B cell (primary cell): ENCODE measurements around the gene UHRF1. TPM values are rescaled to one million over a fixed set of nuclear protein-coding genes. Genes with fewer than 3 reads are reported as not detected.

Experiments
- ATAC-seq: fragments of 200-7000 bp; cut with Tn5 transposase; one replicate; pipeline ENCODE4 v1.10.0; 2021; ENCODE audit warnings: low read depth, mild to moderate bottlenecking, moderate number of reproducible peaks, moderate library complexity
- CTCF ChIA-PET: fragments of 350-600 bp; sonication (Branson Sonifier 250); formaldehyde crosslinking; loops from one replicate; lab custom pipeline; 2021; ENCODE audit warnings: antibody characterized with exemption, inconsistent platforms; lab: Charles Lee
- POLR2A ChIA-PET: fragments of 350-600 bp; sonication (Branson Sonifier 250); formaldehyde crosslinking; loops from one replicate; lab custom pipeline; 2021; ENCODE audit warnings: antibody characterized with exemption; lab: Charles Lee
- DNase-seq: peaks from one replicate; pipeline ENCODE4 v3.0.0; 2013
- H2AFZ ChIP-seq: 2 replicates; pipeline ENCODE4 v1.6.1; 2012; ENCODE audit warnings: mild to moderate bottlenecking, low read depth, low read length; ENCODE audit not compliant: insufficient read depth, poor library complexity, severe bottlenecking
- H3K27ac ChIP-seq, 2 donors: 1 replicate in 1 of 2; 2 replicates in 1 of 2; pipeline ENCODE4 v1.5.1; 2012 to 2013; ENCODE audit warnings: low read length in 2 of 2, mild to moderate bottlenecking in 2 of 2, moderate library complexity in 1 of 2
- H3K27me3 ChIP-seq, 4 experiments: fragments of 200-600 bp in 1 of 4; sonication (generic) in 1 of 4; replicated peaks in 1 of 4; 1 replicate in 2 of 4; 2 replicates in 2 of 4; pipeline versions ENCODE4 v1.6.1 to v1.7.0; 2013 to 2016; ENCODE audit warnings: low read length in 3 of 4, mild to moderate bottlenecking in 2 of 4, mixed read lengths in 1 of 4, moderate library complexity in 1 of 4; ENCODE audit not compliant: insufficient read depth in 4 of 4, control insufficient read depth in 3 of 4; ENCODE audit errors: control extremely low read depth in 1 of 4
- H3K36me3 ChIP-seq, 2 experiments: replicated peaks in 1 of 2; 1 replicate in 1 of 2; 2 replicates in 1 of 2; pipeline versions ENCODE4 v1.6.1 to v1.7.1; 2013; ENCODE audit warnings: low read length in 1 of 2; ENCODE audit not compliant: insufficient read depth in 2 of 2, control insufficient read depth in 1 of 2; ENCODE audit errors: control extremely low read depth in 1 of 2, extremely low read depth in 1 of 2
- H3K4me1 ChIP-seq, 2 donors: fragments of 200-600 bp in 1 of 2; sonication (generic) in 1 of 2; 1 replicate in 1 of 2; 2 replicates in 1 of 2; pipeline versions ENCODE4 v1.5.1 to v1.6.1; 2013 to 2017; ENCODE audit warnings: low read length in 2 of 2; ENCODE audit not compliant: control insufficient read depth in 2 of 2, insufficient read depth in 2 of 2
- H3K4me2 ChIP-seq: replicated peaks from 2 replicates; pipeline ENCODE3; 2012; ENCODE audit warnings: mild to moderate bottlenecking, low read depth, low read length; ENCODE audit not compliant: poor library complexity, severe bottlenecking
- H3K4me3 ChIP-seq, 5 experiments: fragments of 200-600 bp in 1 of 5; sonication (generic) in 1 of 5; 1 replicate in 3 of 5; 2 replicates in 2 of 5; pipeline versions ENCODE4 v1.5.1 to v1.7.0; 2011 to 2016; ENCODE audit warnings: low read length in 4 of 5, mild to moderate bottlenecking in 4 of 5, low read depth in 2 of 5, control low read depth in 1 of 5, moderate library complexity in 1 of 5; ENCODE audit not compliant: insufficient read depth in 1 of 5; ENCODE audit errors: control extremely low read depth in 1 of 5, extremely low read depth in 1 of 5
- H3K79me2 ChIP-seq: fragments of 200-600 bp; sonication (generic); one replicate; pipeline ENCODE4 v1.6.0; 2016; ENCODE audit warnings: low read length; ENCODE audit not compliant: control insufficient read depth, insufficient read depth
- H3K9ac ChIP-seq: fragments of 200-600 bp; sonication (generic); 2 replicates; pipeline ENCODE4 v1.6.1; 2017; ENCODE audit warnings: mild to moderate bottlenecking, low read length, moderate library complexity
- H3K9me3 ChIP-seq, 3 donors: one replicate each; pipeline versions ENCODE4 v1.6.1 to v1.7.1; 2013; ENCODE audit warnings: low read length in 2 of 3; ENCODE audit not compliant: control insufficient read depth in 2 of 3, insufficient read depth in 1 of 3; ENCODE audit errors: control extremely low read depth in 1 of 3
- H4K20me1 ChIP-seq: 2 replicates; pipeline ENCODE4 v1.6.0; 2012; ENCODE audit warnings: mild to moderate bottlenecking, low read length; ENCODE audit not compliant: insufficient read depth, control insufficient read depth, poor library complexity, severe bottlenecking
- H3K27ac Mint-ChIP-seq: one replicate; pipeline ENCODE4 v1.8.0; 2021; ENCODE audit warnings: mixed read lengths
- H3K27me3 Mint-ChIP-seq: one replicate; pipeline ENCODE4 v1.8.0; 2021; ENCODE audit warnings: mixed read lengths
- H3K4me1 Mint-ChIP-seq: one replicate; pipeline ENCODE4 v1.8.0; 2021; ENCODE audit warnings: mixed read lengths
- H3K4me3 Mint-ChIP-seq: one replicate; pipeline ENCODE4 v1.8.0; 2021; ENCODE audit warnings: mixed read lengths
- H3K9me3 Mint-ChIP-seq: one replicate; pipeline ENCODE4 v1.8.0; 2022; ENCODE audit warnings: mixed read lengths; ENCODE audit not compliant: insufficient read depth
- CTCF ChIP-seq: fragments of 200-600 bp; IDR thresholded peaks from one replicate; pipeline ENCODE4 v1.8.0; 2022; ENCODE audit warnings: antibody characterized with exemption, mild to moderate bottlenecking
- EZH2 ChIP-seq: IDR thresholded peaks from 2 replicates; pipeline ENCODE4 v1.6.1; 2012; ENCODE audit warnings: borderline replicate concordance, low read depth, mild to moderate bottlenecking, moderate library complexity, low read length; ENCODE audit not compliant: insufficient read depth, poor library complexity, severe bottlenecking
- WGBS: methylation state at CpG from one replicate; pipeline ENCODE4 v1.1.5; 2013; ENCODE audit warnings: missing lambda C conversion rate; ENCODE audit not compliant: insufficient coverage; 5-methylcytosine and 5-hydroxymethylcytosine counted together
- intact Hi-C: fragments of 100-400 bp; cut with micrococcal nuclease; formaldehyde crosslinking; loops from one replicate; pipeline ENCODE4 v1.10.0; 2022
- polyA plus RNA-seq: library from polyadenylated mRNA; depleted of rRNA; stranded (reverse); fragments of >200 nt; gene quantifications from 2 replicates; pipeline ENCODE4 v1.2.3, GENCODE V29; 2012
- total RNA-seq, 2 donors: library from RNA; stranded (reverse); fragments of 120-200 nt in 1 of 2; gene quantifications; 1 replicate in 1 of 2; 2 replicates in 1 of 2; pipeline versions ENCODE4 v1.2.3 to v1.2.4, GENCODE V29; 2013 to 2022

UHRF1 gene
- total and polyA plus RNA-seq, 2 donors (not counting 1 experiment from before 2014, with no cell fraction given) = 0.32 to 0.55 TPM

GRCh38 chr19:4984106-4984380, 74.7 kb downstream of the UHRF1 start:
- 100% methylated on average over 2 of the region's 7 CpGs for WGBS
- H3K4me1 ChIP-seq = peaks cover 12 to 19% of the 10 kb centered on the region in 2 donors
- no peak for DNase-seq
- H3K27me3 Mint-ChIP-seq = no peaks in the 10 kb centered on the region
- no peak overlapping the region for H3K4me3 ChIP-seq
- intact Hi-C loops = loop anchor here (5.0 kb wide), 1 partner anchor 57 kb away; no protein-coding TSS in a partner anchor
- peaks cover 94% of the 10 kb centered on the region for H4K20me1 ChIP-seq
- H3K4me3 Mint-ChIP-seq = no peak overlapping the region
- H3K27ac Mint-ChIP-seq = no peak overlapping the region
- peaks cover 36% of the 10 kb centered on the region for H3K4me1 Mint-ChIP-seq
- peaks cover 93% of the 10 kb centered on the region for H3K79me2 ChIP-seq
- ChIA-PET POLR2A (no interaction called here), CTCF (interaction anchor here (1.1 kb wide), 1 partner anchor 17 kb away, joined by 4 read pairs; no protein-coding TSS in a partner anchor)
- H3K9me3 ChIP-seq = no peaks in the 10 kb centered on the region
- no peak overlapping the region for H3K9ac ChIP-seq
- H2AFZ ChIP-seq = no peak overlapping the region
- no peak for TF ChIP-seq EZH2
- no peak for TF ChIP-seq CTCF
- ATAC-seq = no peak
- H3K9me3 Mint-ChIP-seq = no peaks in the 10 kb centered on the region
- no peak overlapping the region for H3K27ac ChIP-seq
- H3K36me3 ChIP-seq = no peaks in the 10 kb centered on the region
- H3K4me2 ChIP-seq = no peak overlapping the region
- H3K27me3 ChIP-seq = no peaks in the 10 kb centered on the region

- intact Hi-C loops = loop anchor here (5.0 kb wide), 1 partner anchor 57 kb away; no protein-coding TSS in a partner anchor
- Histone ChIP-seq H3K79me2 (peaks cover 91% of the 10 kb centered on the region), H3K4me2 (no peak overlapping the region), H3K9ac (no peak overlapping the region), H3K9me3 (no peaks in the 10 kb centered on the region), H4K20me1 (peaks cover 94% of the 10 kb centered on the region), H3K27me3 (no peaks in the 10 kb centered on the region), H3K4me3 (no peak overlapping the region), H3K4me1 (peaks cover 8 to 15% of the 10 kb centered on the region in 2 donors), H3K36me3 (no peaks in the 10 kb centered on the region), H2AFZ (no peak overlapping the region), H3K27ac (no peak overlapping the region)
- no peaks in the 10 kb centered on the region for H3K9me3 Mint-ChIP-seq
- TF ChIP-seq EZH2 = no peak
- TF ChIP-seq CTCF = no peak
- DNase-seq (no peak), ATAC-seq (no peak)
- ChIA-PET POLR2A (interaction anchor here (0.7 kb wide), 1 partner anchor 32 kb away, joined by 3 read pairs; no protein-coding TSS in a partner anchor), CTCF (interaction anchor here (1.1 kb wide), 1 partner anchor 17 kb away, joined by 4 read pairs; no protein-coding TSS in a partner anchor)
- H3K27ac Mint-ChIP-seq = no peak overlapping the region
- H3K4me1 Mint-ChIP-seq = peaks cover 32% of the 10 kb centered on the region
- H3K27me3 Mint-ChIP-seq = no peaks in the 10 kb centered on the region
- 93% methylated on average over 17 of the region's 18 CpGs for WGBS
- H3K4me3 Mint-ChIP-seq = no peak overlapping the region
Measured at GRCh38 chr19:4984438-4984990, 75.2 kb downstream of the UHRF1 start.
